ENCODE data around the gene TERF2IP. TPM values are rescaled to one million over a fixed set of nuclear protein-coding genes. Genes with fewer than 3 reads are reported as not detected.

TERF2IP gene
- total and polyA plus RNA-seq, 2 of the 13 experiments (the other 11 are each of a cell fraction or from before 2014, with no cell fraction given): 26.4 to 50.2 TPM

GRCh38 chr16:75648265-75649076 lies 898 bp downstream of the TERF2IP start (continued):
- TF ChIP-seq MYPOP (CRISPR knock-in tag; IDR thresholded peaks at IDR 0.05) (0 out of 2 replicates have a peak, but pooled peaks have one; percentile 5), ZNF224 (CRISPR knock-in tag; IDR thresholded peaks at IDR 0.05) (peak; percentile 70), FOXO1 (CRISPR knock-in tag; IDR thresholded peaks at IDR 0.05) (0 out of 2 replicates have a peak, but pooled peaks have one; percentile 7), ZNF724P (CRISPR knock-in tag; IDR thresholded peaks at IDR 0.05; ENCODE audit: borderline replicate concordance) (no peak; the same call in 1 of the 2 replicates), SALL1 (CRISPR knock-in tag; IDR thresholded peaks at IDR 0.05) (peak; percentile 33; the same call in 1 of the 2 replicates), ATF7 (IDR thresholded peaks at IDR 0.05) (no peak), ATF7 (CRISPR knock-in tag; IDR thresholded peaks at IDR 0.05) (no peak), ZGPAT (CRISPR knock-in tag; IDR thresholded peaks at IDR 0.05) (no peak; the same call in 1 of the 2 replicates), MNT (IDR thresholded peaks at IDR 0.05) (peak; percentile 46), ZNF292 (CRISPR knock-in tag; IDR thresholded peaks at IDR 0.05; ENCODE audit: borderline replicate concordance, low read depth) (0 out of 2 replicates have a peak, but pooled peaks have one; percentile 15), ZNF274 (CRISPR knock-in tag; IDR thresholded peaks at IDR 0.05) (no peak), PRPF4 (IDR thresholded peaks at IDR 0.05; ENCODE audit: low read depth, low read length, poor library complexity, severe bottlenecking) (no peak), MTA3 (CRISPR knock-in tag; IDR thresholded peaks at IDR 0.05) (no peak), ZBTB20 (CRISPR knock-in tag; IDR thresholded peaks at IDR 0.05; ENCODE audit: borderline replicate concordance, low read depth) (no peak), ZNF451 (CRISPR knock-in tag; IDR thresholded peaks at IDR 0.05) (no peak), CBX5 (CRISPR knock-in tag; IDR thresholded peaks at IDR 0.05; ENCODE audit: borderline replicate concordance) (0 out of 2 replicates have a peak, but pooled peaks have one; percentile 17), ZNF232 (CRISPR knock-in tag; IDR thresholded peaks at IDR 0.05; ENCODE audit: borderline replicate concordance) (no peak; the same call in 1 of the 2 replicates), ZNF770 (CRISPR knock-in tag; IDR thresholded peaks at IDR 0.05) (peak; percentile 35), KDM4B (CRISPR knock-in tag; IDR thresholded peaks at IDR 0.05) (no peak), SRSF4 (IDR thresholded peaks at IDR 0.05; ENCODE audit: low read depth, low read length, poor library complexity, severe bottlenecking) (no peak), MEIS1 (CRISPR knock-in tag; IDR thresholded peaks at IDR 0.05; ENCODE audit: borderline replicate concordance) (no peak), KLF6 (CRISPR knock-in tag; IDR thresholded peaks at IDR 0.05) (peak; percentile 22; the same call in 1 of the 2 replicates), GATA4 (IDR thresholded peaks at IDR 0.05; ENCODE audit: borderline replicate concordance, low read depth) (no peak), RBFOX2 (IDR thresholded peaks at IDR 0.05; ENCODE audit: low read depth, low read length) (no peak; the same call in 1 of the 2 replicates)

All from HepG2 (cell line).